Endodermal cell (in vitro differentiated cells): ENCODE results near the gene APOL3. TPM values are rescaled to one million over a fixed set of nuclear protein-coding genes. Genes with fewer than 3 reads are reported as not detected.

Experiments
- DNase-seq: peaks from one replicate; pipeline ENCODE4 v3.0.0-alpha.2; 2017
- H3K27ac ChIP-seq: 2 replicates; pipeline ENCODE4 v1.5.1; 2013; ENCODE audit warnings: mild to moderate bottlenecking, low read depth, low read length, moderate library complexity
- H3K27me3 ChIP-seq: 2 replicates; pipeline ENCODE4 v1.6.1; 2013; ENCODE audit warnings: mild to moderate bottlenecking, low read length, moderate library complexity; ENCODE audit not compliant: insufficient read depth, control insufficient read depth, poor library complexity, severe bottlenecking
- H3K36me3 ChIP-seq: 2 replicates; pipeline ENCODE4 v1.7.0; 2013; ENCODE audit warnings: mild to moderate bottlenecking, low read length, moderate library complexity; ENCODE audit not compliant: control insufficient read depth, insufficient read depth
- H3K4me1 ChIP-seq: one replicate; pipeline ENCODE4 v1.7.0; 2013; ENCODE audit warnings: low read length; ENCODE audit not compliant: control insufficient read depth, insufficient read depth
- H3K4me3 ChIP-seq: 2 replicates; pipeline ENCODE4 v1.5.1; 2013; ENCODE audit warnings: mild to moderate bottlenecking, low read length, moderate library complexity
- H3K9ac ChIP-seq: 2 replicates; pipeline ENCODE4 v1.6.1; 2013; ENCODE audit warnings: mild to moderate bottlenecking, low read length, moderate library complexity; ENCODE audit not compliant: poor library complexity, severe bottlenecking; ENCODE audit errors: extremely low read depth
- H3K9me3 ChIP-seq: 2 replicates; pipeline ENCODE4 v1.6.1; 2013; ENCODE audit warnings: mild to moderate bottlenecking, low read length, moderate library complexity; ENCODE audit not compliant: control insufficient read depth
- H3K27ac Mint-ChIP-seq: 2 replicates; pipeline ENCODE4 v1.8.0; 2020; ENCODE audit warnings: mixed read lengths
- H3K27me3 Mint-ChIP-seq: 2 replicates; pipeline ENCODE4 v1.8.0; 2021; ENCODE audit warnings: mild to moderate bottlenecking, mixed read lengths; ENCODE audit not compliant: insufficient read depth
- H3K36me3 Mint-ChIP-seq: 2 replicates; pipeline ENCODE4 v1.8.0; 2020; ENCODE audit warnings: low read depth, mixed read lengths
- H3K4me1 Mint-ChIP-seq: 2 replicates; pipeline ENCODE4 v1.8.0; 2020; ENCODE audit warnings: mixed read lengths
- H3K4me3 Mint-ChIP-seq: 2 replicates; pipeline ENCODE4 v1.8.0; 2020; ENCODE audit warnings: mild to moderate bottlenecking, moderate library complexity, mixed read lengths
- H3K9me3 Mint-ChIP-seq: 2 replicates; pipeline ENCODE4 v1.8.0; 2020; ENCODE audit warnings: mild to moderate bottlenecking, mixed read lengths
- CTCF ChIP-seq: fragments of 200-600 bp; sonication (generic); conservative IDR thresholded peaks from 2 replicates; pipeline ENCODE4 v1.5.0; 2021; ENCODE audit warnings: antibody characterized with exemption, mild to moderate bottlenecking
- WGBS, 2 experiments: methylation state at CpG; one replicate each; pipeline versions ENCODE4 v1.1.5 to v1.1.7; 2013; ENCODE audit warnings: missing lambda C conversion rate in 2 of 2, mixed read lengths in 1 of 2; ENCODE audit not compliant: insufficient coverage in 1 of 2, insufficient read length in 1 of 2; 5-methylcytosine and 5-hydroxymethylcytosine counted together
- total RNA-seq, 2 donors: library from RNA; stranded (reverse); fragmentation: NEBNext Ultra II Directional in 1 of 2; extraction: Animal tissue kit (Norgen Biotek cat#: 25700) in 1 of 2; gene quantifications; 2 replicates in 1 of 2; 3 replicates in 1 of 2; pipeline ENCODE4 v1.2.1, GENCODE V29; 2021

APOL3 gene
- total RNA-seq, 2 donors from 2014 or later: 0.46 to 1.1 TPM

- H3K27me3 Mint-ChIP-seq: no peaks in the 10 kb centered on the region
- H3K9me3 Mint-ChIP-seq: peaks cover 19% of the 10 kb centered on the region
- Histone ChIP-seq H3K27me3 (no peaks in the 10 kb centered on the region), H3K9ac (no peak overlapping the region), H3K4me3 (no peak overlapping the region), H3K27ac (no peak overlapping the region), H3K4me1 (peaks cover 10% of the 10 kb centered on the region), H3K36me3 (no peaks in the 10 kb centered on the region), H3K9me3 (peaks cover 25% of the 10 kb centered on the region)
- TF ChIP-seq CTCF: no peak
- H3K36me3 Mint-ChIP-seq: no peaks in the 10 kb centered on the region
- no peak overlapping the region for H3K27ac Mint-ChIP-seq
- 81 to 93% methylated on average over 1 to 3 of the region's 3 CpGs for WGBS, 2 experiments
- H3K4me1 Mint-ChIP-seq: peaks cover 31% of the 10 kb centered on the region
- no peak overlapping the region for H3K4me3 Mint-ChIP-seq
- no peak for DNase-seq
Measured at GRCh38 chr22:36152088-36152487, 8.5 kb downstream of the APOL3 start.

- no peaks in the 10 kb centered on the region for H3K27me3 Mint-ChIP-seq
- H3K4me1 Mint-ChIP-seq: peaks cover 23% of the 10 kb centered on the region
- H3K4me3 Mint-ChIP-seq: no peak overlapping the region
- Histone ChIP-seq H3K9me3 (peaks cover 25% of the 10 kb centered on the region), H3K9ac (no peak overlapping the region), H3K4me1 (peaks cover 5% of the 10 kb centered on the region), H3K27ac (no peak overlapping the region), H3K27me3 (no peaks in the 10 kb centered on the region), H3K4me3 (no peak overlapping the region), H3K36me3 (no peaks in the 10 kb centered on the region)
- 83% methylated on average over 2 of the region's 3 CpGs; no CpG with 5 or more reads in 1 of the 2 experiments for WGBS, 2 experiments
- peaks cover 19% of the 10 kb centered on the region for H3K9me3 Mint-ChIP-seq
- H3K36me3 Mint-ChIP-seq: no peaks in the 10 kb centered on the region
- no peak for TF ChIP-seq CTCF
- DNase-seq: no peak
- no peak overlapping the region for H3K27ac Mint-ChIP-seq
Measured at GRCh38 chr22:36151006-36151595, 9.5 kb downstream of the APOL3 start.

- no peak for TF ChIP-seq CTCF
- WGBS, 2 experiments: 92% methylated on average over 2 to 4 of the region's 4 CpGs
- no peak overlapping the region for H3K27ac ChIP-seq
- H3K9ac ChIP-seq: no peak overlapping the region
- peaks cover 5% of the 10 kb centered on the region for H3K4me1 ChIP-seq
- H3K27me3 Mint-ChIP-seq: no peaks in the 10 kb centered on the region
- H3K27ac Mint-ChIP-seq: no peak overlapping the region
- H3K27me3 ChIP-seq: no peaks in the 10 kb centered on the region
- DNase-seq: no peak
- H3K4me3 Mint-ChIP-seq: no peak overlapping the region
- H3K9me3 ChIP-seq: peaks cover 25% of the 10 kb centered on the region
- H3K9me3 Mint-ChIP-seq: peaks cover 19% of the 10 kb centered on the region
- H3K4me3 ChIP-seq: no peak overlapping the region
- H3K4me1 Mint-ChIP-seq: peaks cover 21% of the 10 kb centered on the region
- H3K36me3 ChIP-seq: no peaks in the 10 kb centered on the region
- H3K36me3 Mint-ChIP-seq: no peaks in the 10 kb centered on the region
Measured at GRCh38 chr22:36149441-36149840, 11.1 kb downstream of the APOL3 start.
